Astrocyte (in vitro differentiated cells and primary cell): ENCODE measurements around the gene MARF1.

Experiments
- CTCF ChIP-seq: IDR thresholded peaks from 2 replicates; pipeline ENCODE4 v1.5.1; 2011; ENCODE audit warnings: low read depth, mild to moderate bottlenecking, inconsistent platforms, low read length, moderate library complexity; ENCODE audit not compliant: insufficient read depth
- EZH2 ChIP-seq: IDR thresholded peaks from 2 replicates; pipeline ENCODE4 v1.6.1; 2012; ENCODE audit warnings: mild to moderate bottlenecking, low read length, inconsistent platforms; ENCODE audit not compliant: insufficient read depth

GRCh38 chr16:15592324-15592723, 50.6 kb downstream of the MARF1 start:
- TF ChIP-seq CTCF (no peak), EZH2 (no peak)
